ENCODE data around the gene OPRL1.
A peak's percentile ranks its signal among the peaks of the same experiment; 100 is the strongest.

The OPRL1 gene

GRCh38 chr20:64108731-64109681, 29.1 kb downstream of the OPRL1 start:
- H3K36me3 ChIP-seq: no peaks in the 10 kb centered on the region
- no peak for TF ChIP-seq CTCF (IDR thresholded peaks at IDR 0.05; ENCODE audit: low read depth, low read length)
- DNase-seq: no peak
- H3K27me3 ChIP-seq (ENCODE audit: insufficient read depth, low read depth, severe bottlenecking): no peaks in the 10 kb centered on the region
- no peak overlapping the region for H3K4me3 ChIP-seq (ENCODE audit: low read depth, low read length)
- H3K9me3 ChIP-seq (ENCODE audit: severe bottlenecking): no peaks in the 10 kb centered on the region
- no peak overlapping the region for H3K27ac ChIP-seq

- DNase-seq: no peak
- no peak for TF ChIP-seq CTCF (IDR thresholded peaks at IDR 0.05; ENCODE audit: low read depth, low read length)
Observed at GRCh38 chr20:64109831-64110391, 30.0 kb downstream of the OPRL1 start.

GRCh38 chr20:64110411-64111068, 30.7 kb downstream of the OPRL1 start:
- TF ChIP-seq CTCF (IDR thresholded peaks at IDR 0.05; ENCODE audit: low read depth, low read length): no peak
- H3K9me3 ChIP-seq (ENCODE audit: severe bottlenecking): no peaks in the 10 kb centered on the region
- H3K27me3 ChIP-seq (ENCODE audit: insufficient read depth, low read depth, severe bottlenecking): no peaks in the 10 kb centered on the region
- no peaks in the 10 kb centered on the region for H3K36me3 ChIP-seq
- DNase-seq: no peak
- H3K27ac ChIP-seq: no peak overlapping the region
- no peak overlapping the region for H3K4me3 ChIP-seq (ENCODE audit: low read depth, low read length)

More at GRCh38 chr20:64109831-64110391, 30.0 kb downstream of the OPRL1 start:
- Histone ChIP-seq H3K9me3 (ENCODE audit: severe bottlenecking) (no peaks in the 10 kb centered on the region), H3K36me3 (no peaks in the 10 kb centered on the region), H3K27me3 (ENCODE audit: insufficient read depth, low read depth, severe bottlenecking) (no peaks in the 10 kb centered on the region), H3K4me3 (ENCODE audit: low read depth, low read length) (no peak overlapping the region), H3K27ac (no peak overlapping the region)

DNA sequence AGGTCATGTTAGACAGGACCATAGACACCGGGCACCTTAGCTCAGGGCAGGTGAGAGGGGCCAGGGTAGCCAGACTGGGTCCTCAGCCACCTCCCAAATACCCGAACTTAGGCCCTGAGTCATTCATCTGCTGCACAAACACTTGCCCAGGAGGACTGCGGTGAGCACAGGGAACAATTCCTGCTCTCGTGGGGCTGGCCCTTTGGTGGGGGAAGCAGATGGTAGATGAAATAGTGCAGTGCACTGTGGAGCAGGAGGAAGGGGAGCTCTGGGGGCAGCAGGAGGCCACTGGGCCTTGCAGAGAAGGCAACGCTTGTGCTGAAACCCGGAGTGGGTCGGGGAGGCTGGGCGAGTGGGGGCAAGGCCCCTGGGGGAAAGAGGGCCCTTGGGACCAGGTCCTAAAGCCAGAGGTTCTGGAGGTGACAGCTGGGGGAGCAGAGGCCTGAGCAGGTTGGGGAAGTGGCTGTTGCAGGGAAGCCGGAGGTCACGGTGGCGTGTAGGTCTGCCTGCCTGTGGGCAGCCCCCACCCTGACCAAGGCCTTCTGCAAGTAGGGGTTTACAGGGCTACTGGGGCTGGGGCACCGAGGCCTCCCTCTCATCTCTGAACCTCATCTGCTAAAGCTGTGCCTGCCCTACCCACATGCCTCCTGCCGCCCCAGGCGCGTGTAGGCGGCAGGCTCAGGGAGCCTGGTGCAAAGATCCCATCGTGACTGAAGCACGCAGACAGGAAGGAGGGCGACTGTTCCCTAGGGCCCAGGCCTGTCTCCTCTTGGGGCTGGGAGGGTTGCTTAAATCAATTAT, 32.2 kb downstream of the OPRL1 start:
- Histone ChIP-seq H3K9me3 (ENCODE audit: severe bottlenecking) (no peaks in the 10 kb centered on the region), H3K4me3 (ENCODE audit: low read depth, low read length) (no peak overlapping the region), H3K27ac (0 out of 2 replicates have a peak overlapping the region, but pooled peaks have one; percentile 27), H3K27me3 (ENCODE audit: insufficient read depth, low read depth, severe bottlenecking) (no peaks in the 10 kb centered on the region), H3K36me3 (no peaks in the 10 kb centered on the region)
- DNase-seq: no peak
- TF ChIP-seq CTCF (IDR thresholded peaks at IDR 0.05; ENCODE audit: low read depth, low read length): no peak

- Histone ChIP-seq H3K27ac (no peak overlapping the region), H3K9me3 (ENCODE audit: severe bottlenecking) (no peaks in the 10 kb centered on the region), H3K4me3 (ENCODE audit: low read depth, low read length) (no peak overlapping the region), H3K27me3 (ENCODE audit: insufficient read depth, low read depth, severe bottlenecking) (no peaks in the 10 kb centered on the region), H3K36me3 (no peaks in the 10 kb centered on the region)
- no peak for DNase-seq
- no peak for TF ChIP-seq CTCF (IDR thresholded peaks at IDR 0.05; ENCODE audit: low read depth, low read length)
Observed at GRCh38 chr20:64112691-64113443, 33.0 kb downstream of the OPRL1 start.

Measured in WERI-Rb-1 (cell line).